Activated CD4-positive, alpha-beta T cell treated with anti-CD3 and anti-CD28 coated beads for 24 hours (primary cell): ENCODE results near the gene SAMD10.
"Not testable (repeated sequence)": the region's sequence is repeated elsewhere in the genome, so short reads cannot be mapped to it uniquely, and the experiment has no call there.

Experiments
- DNase-seq, 2 donors: peaks; one replicate each; pipeline ENCODE4 v3.0.0-alpha.2; 2020; ENCODE audit warnings: low read depth in 2 of 2

Gene SAMD10

DNA sequence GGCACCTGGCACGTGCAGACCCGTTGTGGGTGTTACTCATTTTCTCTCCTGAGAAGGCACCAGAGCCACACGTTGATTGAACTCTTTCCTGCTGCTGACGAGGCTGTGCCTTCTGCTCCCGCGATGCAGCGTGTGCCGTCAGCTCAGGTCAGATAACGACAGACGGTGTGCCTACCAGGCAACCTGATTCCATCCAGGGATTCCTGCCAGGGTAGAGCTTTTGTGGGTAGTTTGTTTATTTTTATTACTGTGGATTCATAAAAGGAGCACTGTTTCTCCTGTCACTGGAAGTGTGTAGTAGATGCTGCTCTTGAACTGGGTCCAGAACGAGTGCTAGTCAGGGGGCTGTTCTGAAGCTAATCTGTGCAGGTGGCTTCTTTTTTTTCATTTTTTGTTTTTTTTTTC is 22.2 kb upstream of the SAMD10 start:
- DNase-seq = no peak

DNA sequence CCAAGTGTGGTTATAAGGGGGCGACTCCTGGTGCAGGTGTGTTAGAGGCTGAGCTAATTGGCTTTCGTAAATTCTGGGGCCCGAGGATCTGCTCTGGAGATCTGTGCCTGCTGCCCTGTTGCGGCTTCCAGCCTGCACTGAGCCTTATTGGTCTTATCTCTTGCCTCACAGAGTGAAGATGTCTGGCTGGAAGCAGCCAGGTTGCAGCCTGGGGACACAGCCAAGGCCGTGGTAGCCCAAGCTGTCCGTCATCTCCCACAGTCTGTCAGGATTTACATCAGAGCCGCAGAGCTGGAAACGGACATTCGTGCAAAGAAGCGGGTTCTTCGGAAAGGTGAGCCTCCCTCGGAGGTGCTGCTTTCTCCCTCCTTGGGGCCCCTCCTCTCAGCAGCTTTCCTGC is 21.5 kb upstream of the SAMD10 start:
- DNase-seq = no peak

GRCh38 chr20:63982937-63983336 is 3.5 kb upstream of the SAMD10 start:
- no peak for DNase-seq

- peak; percentile 93 to 94 for DNase-seq
Observed at GRCh38 chr20:63980806-63981728, 1.6 kb upstream of the SAMD10 start, which contains the start of gene PRPF6. Gene PRPF6, plus strand, starts transcription at chr20:63981132. Its CDS starts 114 bp downstream, at chr20:63981246.

GRCh38 chr20:63980317-63980805 is 919 bp upstream of the SAMD10 start:
- DNase-seq = no peak

- no peak for DNase-seq
Observed at GRCh38 chr20:63979229-63979556, 249 bp downstream of the SAMD10 start.

DNA sequence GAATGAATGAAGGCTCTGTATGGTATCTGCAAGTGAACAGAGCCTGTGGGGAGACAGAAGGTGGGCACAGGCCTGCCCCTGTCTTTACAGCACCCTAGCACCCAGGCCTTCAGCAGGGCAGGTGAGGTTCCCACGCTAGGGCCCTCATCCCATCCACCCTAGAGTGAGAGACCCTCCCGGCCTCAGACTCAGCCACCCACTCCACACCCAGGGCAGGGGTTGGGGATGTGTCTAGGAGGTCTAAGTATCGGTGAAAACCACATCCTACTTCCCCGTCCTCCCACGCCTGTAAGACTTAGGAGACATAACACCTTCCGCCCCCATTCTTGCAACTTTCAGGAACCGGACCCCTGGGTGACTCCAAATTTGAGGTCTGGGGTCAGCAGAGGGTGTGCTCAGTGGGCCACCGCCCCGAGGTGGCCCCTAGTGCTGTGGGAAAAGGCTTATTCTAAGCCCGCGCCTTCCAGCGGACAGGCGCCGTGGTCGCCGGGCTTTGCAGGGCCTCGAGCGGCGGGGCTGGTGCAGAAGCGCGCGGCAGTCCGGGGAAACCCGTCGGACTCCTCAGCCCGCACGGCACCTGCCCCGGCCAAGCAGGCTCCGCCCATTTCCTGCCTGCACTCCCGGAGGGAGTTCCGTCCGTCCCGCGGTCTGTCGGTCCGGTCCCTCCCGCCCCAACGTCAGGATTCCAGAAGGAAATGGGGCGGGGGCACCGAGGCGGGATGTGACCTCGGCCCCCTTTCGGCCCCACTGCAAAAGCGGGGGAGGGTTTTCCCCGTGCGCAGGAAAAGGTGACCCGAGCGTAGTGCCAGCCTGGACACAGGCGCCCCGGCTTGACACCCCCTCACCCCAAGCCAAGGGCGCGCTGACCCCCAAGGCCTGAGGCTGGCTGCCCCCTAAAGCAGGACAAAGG is 868 bp downstream of the SAMD10 start:
- peak; percentile 29 to 66 for DNase-seq

GRCh38 chr20:63977739-63978276 is 1.6 kb downstream of the SAMD10 start:
- DNase-seq = peak; percentile 45 to 53

GRCh38 chr20:63976980-63977738 is 2.3 kb downstream of the SAMD10 start:
- DNase-seq = no peak

DNA sequence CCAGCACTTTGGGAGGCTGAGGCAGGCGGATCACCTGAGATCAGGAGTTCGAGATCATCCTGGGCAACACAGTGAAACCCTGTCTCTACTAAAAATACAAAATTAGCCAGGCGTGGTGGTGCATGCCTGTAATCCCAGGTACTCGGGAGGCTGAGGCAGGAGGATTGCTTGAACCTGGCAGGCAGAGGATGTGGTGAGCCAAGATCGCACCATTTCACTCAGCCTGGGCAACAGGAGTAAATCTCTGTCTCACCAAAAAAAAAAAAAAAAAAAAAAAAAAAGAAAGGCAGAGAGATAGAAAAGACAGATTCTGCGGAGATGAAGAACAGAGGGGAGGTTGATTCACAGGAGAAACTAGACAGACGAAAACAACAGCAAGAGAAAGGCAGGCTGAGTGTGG is 2.9 kb downstream of the SAMD10 start:
- DNase-seq = not testable (repeated sequence)

GRCh38 chr20:63974402-63975200 is 4.8 kb downstream of the SAMD10 start:
- DNase-seq = no peak

GRCh38 chr20:63973636-63974401 is 5.6 kb downstream of the SAMD10 start:
- peak; percentile 64 to 76 for DNase-seq

DNA sequence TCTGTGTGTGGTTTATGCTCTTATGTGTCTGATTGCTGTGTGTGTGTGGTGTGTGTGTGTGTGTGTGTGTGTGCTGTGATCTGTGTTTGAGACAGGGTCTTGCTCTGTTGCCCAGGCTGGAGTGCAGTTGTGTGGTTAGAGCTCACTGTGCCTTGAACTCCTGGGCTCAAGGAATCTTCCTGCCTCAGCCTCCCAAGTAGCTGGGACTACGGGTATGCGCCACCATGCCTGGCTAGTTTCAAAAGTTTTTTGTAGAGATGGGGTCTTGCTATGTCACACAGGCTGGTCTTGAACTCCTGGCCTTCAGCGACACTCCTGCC is 6.3 kb downstream of the SAMD10 start:
- DNase-seq = no peak

GRCh38 chr20:63972312-63973159 is 6.9 kb downstream of the SAMD10 start:
- DNase-seq = no peak

DNA sequence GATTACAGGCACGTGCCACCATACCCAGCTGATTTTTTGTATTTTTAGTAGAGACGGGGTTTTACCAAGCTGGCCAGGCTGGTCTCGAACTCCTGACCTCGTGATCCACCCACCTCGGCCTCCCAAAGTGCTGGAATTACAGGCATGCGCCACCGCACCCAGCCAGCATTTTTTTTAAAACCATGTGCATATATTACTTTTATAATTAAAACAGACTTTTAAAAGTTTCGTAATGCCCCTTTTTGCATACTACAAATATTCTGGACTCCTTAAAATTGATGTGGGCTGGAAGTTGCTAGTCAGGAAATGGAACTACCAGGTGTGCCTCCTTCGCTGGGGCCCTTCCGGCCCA is 7.5 kb downstream of the SAMD10 start:
- DNase-seq = not testable (repeated sequence)

DNA sequence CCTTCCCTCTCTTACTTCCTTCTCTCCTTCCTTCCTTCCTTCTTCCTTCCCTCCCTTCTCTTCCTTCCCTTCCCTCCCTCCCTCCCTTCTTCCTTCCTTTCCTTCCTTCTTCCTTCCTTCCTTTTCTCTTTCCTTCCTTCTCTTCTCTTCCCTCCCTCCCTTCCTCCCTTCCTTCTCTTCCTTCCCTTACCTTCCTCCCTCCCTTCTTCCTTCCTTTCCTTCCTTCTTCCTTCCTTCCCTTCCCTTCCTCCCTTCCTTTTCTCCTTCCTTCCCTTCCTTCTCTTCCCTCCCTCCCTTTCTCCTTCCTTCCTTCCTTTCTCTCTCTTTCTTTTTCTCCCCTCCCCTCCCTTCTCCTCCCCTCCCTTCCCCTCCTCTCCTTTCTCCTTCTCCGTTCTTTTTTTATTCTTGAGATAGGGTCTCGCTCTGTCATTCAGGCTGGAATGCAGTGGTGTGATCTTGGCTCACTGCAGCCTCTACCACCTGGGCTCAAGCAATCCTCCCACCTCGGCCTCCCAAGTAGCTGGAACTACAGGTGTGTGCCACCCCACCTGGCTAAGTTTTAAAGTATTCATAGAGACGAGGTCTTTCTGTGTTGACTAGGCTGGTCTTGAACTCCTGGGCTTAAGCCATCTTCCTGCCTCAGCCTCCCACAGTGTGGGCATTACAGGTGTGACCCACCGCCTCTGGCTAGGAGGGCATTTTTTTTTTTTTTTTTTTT is 8.6 kb downstream of the SAMD10 start:
- no peak for DNase-seq

GRCh38 chr20:63969838-63970713 is 9.4 kb downstream of the SAMD10 start, which contains the start of gene ZNF512B:
Gene ZNF512B, minus strand, starts transcription at chr20:63969930. Its CDS starts 1,980 bp downstream, at chr20:63967950.
- peak in 1 of 2 donors; percentile 54 for DNase-seq
